Measurements from ENCODE around the gene CFTR. TPM values are rescaled to one million over a fixed set of nuclear protein-coding genes. Genes with fewer than 3 reads are reported as not detected.

CFTR gene
- total RNA-seq, 1 experiment from 2014 or later, result 0.72 TPM

GRCh38 chr7:117548035-117548434, 68.2 kb downstream of the CFTR start (continued):
- no peak for TF ChIP-seq HMGXB4 (CRISPR knock-in tag; IDR thresholded peaks at IDR 0.05)
- TF ChIP-seq ATF1 (CRISPR knock-in tag; IDR thresholded peaks at IDR 0.05), result no peak
- TF ChIP-seq CTCF (IDR thresholded peaks at IDR 0.05), result no peak

GRCh38 chr7:117550625-117551024, 70.8 kb downstream of the CFTR start:
- ChIA-PET CTCF (no interaction called here), POLR2A (no interaction called here)
- TF ChIP-seq SOX15 (CRISPR knock-in tag; IDR thresholded peaks at IDR 0.05), result no peak
- no peak for TF ChIP-seq CREM (CRISPR knock-in tag; IDR thresholded peaks at IDR 0.05)
- TF ChIP-seq RELA (CRISPR knock-in tag; IDR thresholded peaks at IDR 0.05; ENCODE audit: borderline replicate concordance), result no peak
- TF ChIP-seq CREB1 (CRISPR knock-in tag; IDR thresholded peaks at IDR 0.05), result no peak
- no peak for TF ChIP-seq FOXJ3 (CRISPR knock-in tag; IDR thresholded peaks at IDR 0.05; ENCODE audit: borderline replicate concordance)
- TF ChIP-seq E2F1 (CRISPR knock-in tag; IDR thresholded peaks at IDR 0.05), result no peak
- TF ChIP-seq FOXP1 (CRISPR knock-in tag; IDR thresholded peaks at IDR 0.05; ENCODE audit: borderline replicate concordance), result no peak
- peaks cover 3% of the 10 kb centered on the region; the same call in 1 of the 2 replicates for H3K4me1 Mint-ChIP-seq
- H3K36me3 Mint-ChIP-seq, result no peaks in the 10 kb centered on the region
- H3K4me3 Mint-ChIP-seq, result no peak overlapping the region
- no peak for ATAC-seq
- DNase-seq (ENCODE audit: low spot score), result no peak
- H3K27ac Mint-ChIP-seq, result no peak overlapping the region
- no peaks in the 10 kb centered on the region for H3K9me3 Mint-ChIP-seq
- no peaks in the 10 kb centered on the region for H3K27me3 Mint-ChIP-seq (ENCODE audit: low read depth)

GRCh38 chr7:117552660-117553059, 72.8 kb downstream of the CFTR start:
- Mint-ChIP-seq H3K4me3 (no peak overlapping the region), H3K36me3 (no peaks in the 10 kb centered on the region)

More at GRCh38 chr7:117552660-117553059, 72.8 kb downstream of the CFTR start:
- no peak overlapping the region for H3K27ac Mint-ChIP-seq
- peaks cover 1% of the 10 kb centered on the region; the same call in 1 of the 2 replicates for H3K4me1 Mint-ChIP-seq
- ChIA-PET CTCF (no interaction called here), POLR2A (no interaction called here)
- TF ChIP-seq SMAD3 (CRISPR knock-in tag; IDR thresholded peaks at IDR 0.05; ENCODE audit: borderline replicate concordance) (no peak), NFE2L1 (CRISPR knock-in tag; IDR thresholded peaks at IDR 0.05) (no peak), PRDM15 (CRISPR knock-in tag; IDR thresholded peaks at IDR 0.05) (no peak), FOXP1 (CRISPR knock-in tag; IDR thresholded peaks at IDR 0.05; ENCODE audit: borderline replicate concordance) (no peak), ZBTB43 (CRISPR knock-in tag; IDR thresholded peaks at IDR 0.05) (no peak), EMX1 (CRISPR knock-in tag; IDR thresholded peaks at IDR 0.05) (no peak), CREB1 (CRISPR knock-in tag; IDR thresholded peaks at IDR 0.05) (no peak), GTF2I (CRISPR knock-in tag; conservative IDR thresholded peaks at IDR 0.05) (no peak), SOX15 (CRISPR knock-in tag; IDR thresholded peaks at IDR 0.05) (no peak), NR2C2 (CRISPR knock-in tag; IDR thresholded peaks at IDR 0.05) (no peak), PREB (CRISPR knock-in tag; IDR thresholded peaks at IDR 0.05; ENCODE audit: borderline replicate concordance) (no peak), ZNF423 (CRISPR knock-in tag; IDR thresholded peaks at IDR 0.05) (no peak), GABPB1 (CRISPR knock-in tag; IDR thresholded peaks at IDR 0.05) (no peak)
- DNase-seq (ENCODE audit: low spot score) (no peak), ATAC-seq (no peak)
- no peaks in the 10 kb centered on the region for H3K27me3 Mint-ChIP-seq (ENCODE audit: low read depth)
- H3K9me3 Mint-ChIP-seq, result no peaks in the 10 kb centered on the region
